Heart right ventricle (tissue), 16 donors: ENCODE data around the gene UGT2B17. TPM values are rescaled to one million over a fixed set of nuclear protein-coding genes. Genes with fewer than 3 reads are reported as not detected.
"Not testable (repeated sequence)": the region's sequence is repeated elsewhere in the genome, so short reads cannot be mapped to it uniquely, and the experiment has no call there.

ENCODE experiments used
- ATAC-seq, 8 donors: fragments of 200-7000 bp; cut with Tn5 transposase; one replicate each; pipeline ENCODE4 v1.9.1; 2020; ENCODE audit warnings: mild to moderate bottlenecking in 8 of 8, moderate library complexity in 8 of 8, moderate number of reproducible peaks in 1 of 8
- DNase-seq, 2 donors: peaks; one replicate each; pipeline ENCODE4 v3.0.0-alpha.2; 2020
- H3K27ac ChIP-seq, 10 donors: fragments of 200-600 bp; sonication (generic) in 2 of 10; one replicate each; pipeline versions ENCODE4 v1.5.0 to v1.8.0; 2020 to 2022; ENCODE audit warnings: mild to moderate bottlenecking in 3 of 10
- H3K27me3 ChIP-seq, 7 donors: fragments of 200-600 bp; one replicate each; pipeline ENCODE4 v1.8.0; 2021 to 2022; ENCODE audit warnings: mild to moderate bottlenecking in 2 of 7
- H3K36me3 ChIP-seq, 9 donors: fragments of 200-600 bp; sonication (generic) in 1 of 9; one replicate each; pipeline versions ENCODE4 v1.5.0 to v1.8.0; 2020 to 2022; ENCODE audit warnings: mild to moderate bottlenecking in 2 of 9
- H3K4me1 ChIP-seq, 9 donors: fragments of 200-600 bp; sonication (generic) in 1 of 9; one replicate each; pipeline versions ENCODE4 v1.5.0 to v1.8.0; 2020 to 2022; ENCODE audit warnings: mild to moderate bottlenecking in 4 of 9
- H3K4me3 ChIP-seq, 10 donors: fragments of 200-600 bp; sonication (generic) in 2 of 10; one replicate each; pipeline versions ENCODE4 v1.5.0 to v1.8.0; 2020 to 2022; ENCODE audit warnings: mild to moderate bottlenecking in 7 of 10, moderate library complexity in 2 of 10
- H3K9me3 ChIP-seq, 11 donors: fragments of 200-600 bp in 10 of 11; sonication (generic) in 2 of 11; one replicate each; pipeline versions ENCODE4 v1.5.0 to v1.8.0; 2013 to 2022; ENCODE audit warnings: mild to moderate bottlenecking in 2 of 11, control low read depth in 1 of 11, moderate library complexity in 1 of 11
- WGBS, 2 donors: extraction: QIAGEN DNeasy Blood & Tissue Kit; methylation state at CpG; one replicate each; pipeline ENCODE4 v1.1.7; 2013; ENCODE audit warnings: inconsistent platforms in 1 of 2; 5-methylcytosine and 5-hydroxymethylcytosine counted together
- intact Hi-C, 10 donors: fragments of 100-400 bp; cut with DNase I; formaldehyde crosslinking; loops; one replicate each; pipeline versions ENCODE4 v1.11.1 to v1.14.2; 2022
- polyA plus RNA-seq, 2 donors: library from polyadenylated mRNA; stranded (reverse); fragments of 200-250 nt; gene quantifications; one replicate each; pipeline ENCODE4 v1.2.3, GENCODE V29; 2013
- total RNA-seq, 10 donors: library from RNA; stranded (reverse); fragmentation: NEBNext Ultra II Directional in 3 of 10; extraction: Animal tissue kit (Norgen Biotek cat#: 25700) in 3 of 10; gene quantifications; one replicate each; pipeline versions ENCODE4 v1.2.1 to v1.2.4, GENCODE V29; 2021 to 2023
- TF ChIP-seq, protein P1 (sequence below), 9 donors: fragments of 200-600 bp; sonication (generic) in 2 of 9; IDR thresholded peaks; one replicate each; pipeline versions ENCODE4 v1.5.0 to v1.8.0; 2021 to 2022; ENCODE audit warnings: antibody characterized with exemption in 9 of 9, mild to moderate bottlenecking in 5 of 9, moderate library complexity in 1 of 9
- donor health status: Arrhythmogenic right ventricular cardiomyopathy.
- donor health status: ischemic (EF 13 %, LVEDD 7.1; RV severe dilation, severe dysfunction).
- donor health status: healthy with polysubstance abuse.
- donor health status: DM: no; HTN: yes; CAD: no.
- donor health status: DM: no; HTN: no; CAD: no.
- donor health status: ischemic (EF 25% LVEDD 6.9; RV normal size, moderate dysfunction).
- donor health status: ischemic (EF 25% LVEDD 5.7; RV mildly dilated, moderate dysfunction).
- donor health status: healthy.
- donor health status: DM: yes; HTN: yes; CAD: no.
- donor health status: Ischemic cardiomyopathy.
- donor health status: ischemic (EF 35%, LVEDD 5.7; RV mildly dilated, moderate dysfunction).
- donor health status: nonischemic (EF 11% LVEDD 7.7; RV severe dilation, severe dysfunction).
- donor health status: DM: yes; HTN: yes; CAD: no.
- donor health status: PGD.
- donor health status: ischemic (EF 29% LVEDD 5.4; RV normal size, mild dysfunction).
- donor health status: nonischemic (EF 23%, LVEDD 6.1; RV moderate dilation, normal function).

UGT2B17 gene
- total and polyA plus RNA-seq, 12 donors = 0.12 TPM; not detected in 11

DNA sequence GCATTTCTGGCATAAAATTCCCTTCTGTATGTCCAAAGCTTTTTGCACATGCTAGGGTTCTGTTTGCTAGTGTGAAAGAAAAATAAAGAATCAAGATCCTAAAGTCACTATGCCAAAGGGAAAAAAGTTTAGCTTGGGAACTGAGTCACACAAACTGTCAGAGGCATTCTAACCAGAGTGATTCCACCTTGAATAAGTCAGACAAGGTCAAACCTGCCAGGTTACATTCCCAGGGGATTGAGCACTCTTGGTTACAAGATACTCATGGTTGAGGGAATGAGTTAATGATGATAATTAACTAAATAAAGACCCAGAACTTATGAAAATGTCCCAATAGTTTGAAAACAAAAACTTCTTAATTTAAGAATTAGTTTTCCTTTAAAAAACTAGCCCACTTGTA is 13.7 kb upstream of the UGT2B17 start:
- H3K4me1 ChIP-seq = no peaks in the 10 kb centered on the region
- intact Hi-C loops = no loop called here
- H3K27me3 ChIP-seq = no peaks in the 10 kb centered on the region
- no peaks in the 10 kb centered on the region for H3K9me3 ChIP-seq
- no peak for DNase-seq
- no peak for ATAC-seq
- no peak overlapping the region for H3K27ac ChIP-seq
- no peaks in the 10 kb centered on the region for H3K36me3 ChIP-seq
- no peak overlapping the region for H3K4me3 ChIP-seq
- TF ChIP-seq, protein P1, sequence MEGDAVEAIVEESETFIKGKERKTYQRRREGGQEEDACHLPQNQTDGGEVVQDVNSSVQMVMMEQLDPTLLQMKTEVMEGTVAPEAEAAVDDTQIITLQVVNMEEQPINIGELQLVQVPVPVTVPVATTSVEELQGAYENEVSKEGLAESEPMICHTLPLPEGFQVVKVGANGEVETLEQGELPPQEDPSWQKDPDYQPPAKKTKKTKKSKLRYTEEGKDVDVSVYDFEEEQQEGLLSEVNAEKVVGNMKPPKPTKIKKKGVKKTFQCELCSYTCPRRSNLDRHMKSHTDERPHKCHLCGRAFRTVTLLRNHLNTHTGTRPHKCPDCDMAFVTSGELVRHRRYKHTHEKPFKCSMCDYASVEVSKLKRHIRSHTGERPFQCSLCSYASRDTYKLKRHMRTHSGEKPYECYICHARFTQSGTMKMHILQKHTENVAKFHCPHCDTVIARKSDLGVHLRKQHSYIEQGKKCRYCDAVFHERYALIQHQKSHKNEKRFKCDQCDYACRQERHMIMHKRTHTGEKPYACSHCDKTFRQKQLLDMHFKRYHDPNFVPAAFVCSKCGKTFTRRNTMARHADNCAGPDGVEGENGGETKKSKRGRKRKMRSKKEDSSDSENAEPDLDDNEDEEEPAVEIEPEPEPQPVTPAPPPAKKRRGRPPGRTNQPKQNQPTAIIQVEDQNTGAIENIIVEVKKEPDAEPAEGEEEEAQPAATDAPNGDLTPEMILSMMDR (IDR thresholded peaks at IDR 0.05) = no peak

DNA sequence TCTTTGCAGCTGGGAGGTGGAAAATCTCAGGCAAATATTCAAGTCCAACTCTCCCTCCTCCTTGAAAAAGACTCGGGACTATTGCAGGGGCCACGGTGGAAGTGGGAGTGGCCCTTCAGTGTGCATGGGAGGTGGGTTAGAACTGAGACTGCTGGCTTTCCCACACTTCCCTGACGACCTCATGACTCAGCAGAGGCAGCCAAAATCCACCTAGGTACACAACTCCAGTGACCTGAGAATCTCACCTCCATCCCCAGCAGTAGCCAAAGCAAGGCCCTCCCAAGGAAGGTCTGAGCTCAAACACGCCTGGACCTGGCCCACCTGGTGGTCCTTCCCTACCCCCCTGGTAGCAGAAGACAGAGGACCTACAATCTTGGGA is 6.2 kb upstream of the UGT2B17 start:
- no peaks in the 10 kb centered on the region for H3K4me1 ChIP-seq
- no peak overlapping the region for H3K27ac ChIP-seq
- H3K27me3 ChIP-seq = no peaks in the 10 kb centered on the region
- intact Hi-C loops = no loop called here
- H3K36me3 ChIP-seq = no peaks in the 10 kb centered on the region
- WGBS, 2 donors = 85% methylated on average over 4 of the region's 4 CpGs; no CpG with 5 or more reads in 1 of the 2 donors
- ATAC-seq = no peak
- H3K4me3 ChIP-seq = no peak overlapping the region
- TF ChIP-seq, protein P1 (IDR thresholded peaks at IDR 0.05) = no peak
- no peak for DNase-seq
- no peaks in the 10 kb centered on the region for H3K9me3 ChIP-seq

DNA sequence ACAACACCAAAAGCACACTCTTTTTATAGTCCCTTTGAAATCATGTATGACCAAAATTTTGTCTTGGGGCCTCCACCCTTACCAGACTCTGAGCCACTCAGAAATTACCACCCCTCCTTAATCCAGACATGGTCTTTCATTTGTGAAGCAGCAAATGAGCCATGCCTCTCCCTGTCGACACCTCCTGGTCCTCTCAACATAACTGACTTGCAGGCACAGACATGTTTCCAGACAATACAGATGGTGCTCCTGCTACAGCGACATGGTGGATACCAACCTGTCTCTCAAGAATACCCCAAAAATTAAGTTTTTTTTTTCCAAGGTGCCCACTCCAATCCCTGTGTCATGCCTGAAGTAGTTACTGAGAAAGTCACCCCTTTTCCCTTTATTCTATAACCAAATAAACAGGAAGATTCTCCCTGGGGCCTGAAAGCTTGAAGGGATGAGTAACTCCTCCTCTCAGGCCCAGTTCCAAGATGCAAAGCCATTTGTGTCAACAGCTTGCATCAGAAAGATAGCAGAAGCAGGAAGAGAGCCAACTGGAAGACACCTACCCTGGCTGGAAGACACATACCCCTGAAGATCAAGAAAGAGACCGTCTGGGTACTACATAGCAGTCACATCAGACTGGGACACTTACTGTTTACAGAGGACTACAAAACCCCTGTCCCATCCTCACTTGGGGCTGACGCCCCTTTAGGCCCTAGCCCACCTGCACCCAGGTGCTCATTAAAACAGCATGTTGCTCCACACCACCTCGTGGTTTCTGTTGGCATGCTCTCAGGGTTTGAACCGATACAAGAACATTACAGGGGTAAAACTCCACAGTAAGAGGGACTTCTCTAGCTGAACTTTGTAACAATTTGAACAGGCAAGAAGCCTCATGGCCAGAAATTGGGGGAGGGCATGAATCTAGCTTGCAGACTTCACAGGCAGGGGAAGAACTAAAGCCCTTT is 5.5 kb upstream of the UGT2B17 start:
- ATAC-seq = no peak
- H3K27ac ChIP-seq = no peak overlapping the region
- no peak for DNase-seq
- no peaks in the 10 kb centered on the region for H3K9me3 ChIP-seq
- 77% methylated on average over 6 of the region's 6 CpGs; no CpG with 5 or more reads in 1 of the 2 donors for WGBS, 2 donors
- H3K27me3 ChIP-seq = no peaks in the 10 kb centered on the region
- H3K4me3 ChIP-seq = no peak overlapping the region
- TF ChIP-seq, protein P1 (IDR thresholded peaks at IDR 0.05) = no peak
- no peaks in the 10 kb centered on the region for H3K4me1 ChIP-seq
- intact Hi-C loops = loop anchor here in 1 of 10 donors (2.0 kb wide), 1 partner anchor 25 kb away; no protein-coding TSS in a partner anchor
- no peaks in the 10 kb centered on the region for H3K36me3 ChIP-seq

DNA sequence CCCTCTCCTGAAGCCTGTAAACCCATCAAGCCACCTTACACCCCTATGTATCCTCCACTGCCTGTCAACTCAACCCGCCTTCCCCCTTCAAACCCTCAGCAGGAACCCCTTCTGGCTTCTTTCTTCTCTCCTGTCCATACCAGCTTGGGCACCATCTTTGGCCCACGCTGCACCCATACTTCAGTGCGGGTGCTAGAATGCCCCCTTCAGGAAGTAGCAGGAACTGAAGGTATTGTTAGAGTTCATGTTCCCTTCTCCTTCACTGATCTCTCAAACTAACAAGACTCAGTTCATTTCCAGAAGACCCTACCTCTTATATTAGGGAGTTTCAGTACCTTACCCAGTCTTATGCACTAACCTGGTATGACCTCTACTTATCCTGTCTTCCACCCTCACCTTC is 1.5 kb upstream of the UGT2B17 start:
- H3K4me1 ChIP-seq = no peaks in the 10 kb centered on the region
- intact Hi-C loops = no loop called here
- no peaks in the 10 kb centered on the region for H3K36me3 ChIP-seq
- H3K4me3 ChIP-seq = no peak overlapping the region
- H3K9me3 ChIP-seq = no peaks in the 10 kb centered on the region
- ATAC-seq = no peak
- TF ChIP-seq, protein P1 (IDR thresholded peaks at IDR 0.05) = no peak
- DNase-seq = no peak
- 94% methylated on average over 3 of the region's 3 CpGs; no CpG with 5 or more reads in 1 of the 2 donors for WGBS, 2 donors
- no peaks in the 10 kb centered on the region for H3K27me3 ChIP-seq
- H3K27ac ChIP-seq = no peak overlapping the region

DNA sequence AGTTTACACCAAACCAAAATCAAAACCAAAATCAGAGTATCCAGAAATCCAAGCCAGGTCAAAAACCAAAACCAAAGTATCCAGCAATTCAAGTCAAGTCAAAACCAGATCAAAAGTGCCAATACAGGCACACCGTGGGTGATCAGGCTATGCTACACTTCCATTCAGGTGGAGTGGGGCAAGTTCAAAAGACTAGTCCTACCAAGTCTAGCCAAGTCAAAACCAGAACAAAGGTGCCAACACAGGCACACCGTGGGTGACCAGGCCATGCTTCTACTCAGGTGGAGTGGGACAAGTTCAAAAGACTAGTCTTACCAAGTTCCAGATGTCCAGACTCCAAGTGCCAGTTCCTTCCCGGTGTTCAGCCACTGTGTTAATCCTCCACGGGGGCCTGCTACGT is 486 bp downstream of the UGT2B17 start:
- intact Hi-C loops, H3K27ac ChIP-seq, H3K36me3 ChIP-seq, H3K27me3 ChIP-seq, H3K4me3 ChIP-seq, H3K4me1 ChIP-seq, DNase-seq, ATAC-seq, H3K9me3 ChIP-seq: not testable (repeated sequence)
- WGBS, 2 donors = 91% methylated on average over 5 of the region's 5 CpGs; no CpG with 5 or more reads in 1 of the 2 donors
